ENCODE results near the gene SPDYA. TPM values are rescaled to one million over a fixed set of nuclear protein-coding genes. Genes with fewer than 3 reads are reported as not detected.

SPDYA gene
- total and polyA plus RNA-seq, 2 donors = 0.04 to 7.1 TPM

Other genes with a start within 250 kb of the SPDYA start
- gene PPP1CB, start 59.0 kb upstream of the SPDYA start, total RNA-seq = 608 TPM
- 252 TPM for gene PPP1CB, start 59.0 kb upstream of the SPDYA start, polyA plus RNA-seq
- 22.6 TPM for gene TRMT61B, start 59.5 kb downstream of the SPDYA start, total RNA-seq
- 15.0 TPM for gene TRMT61B, start 59.5 kb downstream of the SPDYA start, polyA plus RNA-seq
- gene WDR43, start 83.8 kb downstream of the SPDYA start, total RNA-seq = 57.3 TPM
- 17.7 TPM for gene WDR43, start 83.8 kb downstream of the SPDYA start, polyA plus RNA-seq
- 0.48 TPM for gene TOGARAM2, start 170.5 kb downstream of the SPDYA start, total RNA-seq
- gene TOGARAM2, start 170.5 kb downstream of the SPDYA start, polyA plus RNA-seq = 1.6 TPM